Limb (tissue), 2 donors: Measurements from ENCODE around the gene PRKCE.
A peak's percentile ranks its signal among the peaks of the same experiment; 100 is the strongest.

ENCODE experiments used
- DNase-seq, 2 donors: peaks; one replicate each; pipeline ENCODE4 v3.0.0-alpha.2; 2016; ENCODE audit errors: extremely low spot score in 2 of 2

PRKCE gene

GRCh38 chr2:46163804-46164528 lies 512.5 kb downstream of the PRKCE start:
- no peak for DNase-seq

DNA sequence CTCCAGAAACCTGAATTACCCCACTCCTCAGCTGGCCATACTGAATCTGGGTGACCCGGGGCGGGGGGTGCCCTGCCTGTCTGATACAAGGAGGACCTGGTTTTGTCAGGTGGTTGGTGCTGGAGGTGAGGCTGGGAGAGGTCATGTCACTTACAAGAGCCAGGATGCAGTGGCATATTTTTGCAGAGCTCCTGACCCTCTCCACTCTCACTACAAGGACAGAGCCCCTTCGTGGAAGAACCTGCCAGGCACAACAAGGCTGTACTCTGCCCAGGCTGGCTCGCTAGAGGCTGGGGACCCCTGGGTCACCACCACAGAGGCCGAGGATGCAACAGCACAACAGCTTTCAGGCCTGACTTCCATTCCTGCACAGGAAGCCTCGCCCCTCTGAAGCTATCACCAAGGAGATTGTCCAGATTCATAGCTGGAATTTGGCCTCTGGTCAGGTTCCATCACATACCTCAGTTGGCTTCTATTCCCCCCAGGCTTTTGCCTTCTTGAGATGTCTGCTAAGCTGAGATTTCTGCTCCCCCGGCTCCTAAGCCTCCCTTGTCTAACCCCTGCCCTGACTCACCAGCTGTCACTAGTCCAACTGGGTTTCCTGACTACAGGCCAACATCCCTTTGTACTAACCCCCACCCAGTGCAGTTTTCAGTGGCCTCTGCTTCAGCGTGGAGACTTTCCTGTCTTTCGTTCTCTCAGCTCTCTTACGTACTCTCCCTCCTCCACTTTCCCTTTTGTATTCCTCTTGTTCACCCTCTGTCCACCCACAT lies 513.2 kb downstream of the PRKCE start:
- DNase-seq, result peak in 1 of 2 donors; percentile 46

GRCh38 chr2:46165916-46166315 lies 514.4 kb downstream of the PRKCE start:
- no peak for DNase-seq

- DNase-seq, result no peak
These were observed 515.9 kb downstream of the PRKCE start for GRCh38 chr2:46167406-46167805.

DNA sequence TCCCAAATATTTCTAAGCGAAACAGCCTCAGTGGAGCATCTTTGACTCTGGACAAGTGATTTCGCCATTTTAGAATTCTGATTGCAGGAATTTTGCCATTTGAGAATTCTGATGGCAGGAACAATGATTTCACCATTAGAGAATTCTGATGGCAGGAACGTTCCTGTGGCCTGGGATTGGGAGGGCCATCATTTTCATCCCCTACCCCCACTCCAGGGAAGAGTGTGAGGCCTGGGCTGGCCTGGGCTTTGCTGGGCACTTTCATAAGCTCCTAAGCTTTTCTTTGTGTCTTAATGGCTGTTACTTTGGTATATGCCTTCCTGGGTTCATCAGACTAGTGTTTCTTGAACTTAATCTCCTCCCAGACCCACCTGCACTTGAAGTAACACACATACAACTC lies 516.4 kb downstream of the PRKCE start:
- DNase-seq, result no peak

GRCh38 chr2:46169467-46169866 lies 518.0 kb downstream of the PRKCE start:
- no peak for DNase-seq

GRCh38 chr2:46170026-46170425 lies 518.6 kb downstream of the PRKCE start:
- DNase-seq, result no peak

GRCh38 chr2:46170611-46171350 lies 519.3 kb downstream of the PRKCE start:
- DNase-seq, result no peak

GRCh38 chr2:46171411-46171953 lies 520.0 kb downstream of the PRKCE start:
- DNase-seq, result no peak

GRCh38 chr2:46171996-46172546 lies 520.6 kb downstream of the PRKCE start:
- DNase-seq, result no peak

DNA sequence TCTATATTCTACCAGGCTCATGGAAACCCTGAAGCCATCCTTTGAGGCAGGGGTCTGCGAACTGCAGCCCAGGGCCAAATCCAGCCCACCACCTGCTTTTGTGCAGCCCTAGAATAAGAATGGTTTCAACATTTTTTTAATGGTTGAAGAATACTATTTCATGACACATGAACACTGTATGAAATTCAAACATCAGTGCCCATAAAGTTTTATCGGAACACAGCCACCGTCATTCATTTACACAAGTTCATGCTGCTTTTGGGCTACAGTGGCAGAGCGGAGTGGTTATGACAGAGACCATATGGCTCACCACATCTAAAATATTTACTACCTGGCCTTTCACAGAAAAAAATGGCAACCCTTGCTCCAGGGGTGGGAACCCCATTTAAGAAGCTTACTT lies 521.6 kb downstream of the PRKCE start:
- no peak for DNase-seq

DNA sequence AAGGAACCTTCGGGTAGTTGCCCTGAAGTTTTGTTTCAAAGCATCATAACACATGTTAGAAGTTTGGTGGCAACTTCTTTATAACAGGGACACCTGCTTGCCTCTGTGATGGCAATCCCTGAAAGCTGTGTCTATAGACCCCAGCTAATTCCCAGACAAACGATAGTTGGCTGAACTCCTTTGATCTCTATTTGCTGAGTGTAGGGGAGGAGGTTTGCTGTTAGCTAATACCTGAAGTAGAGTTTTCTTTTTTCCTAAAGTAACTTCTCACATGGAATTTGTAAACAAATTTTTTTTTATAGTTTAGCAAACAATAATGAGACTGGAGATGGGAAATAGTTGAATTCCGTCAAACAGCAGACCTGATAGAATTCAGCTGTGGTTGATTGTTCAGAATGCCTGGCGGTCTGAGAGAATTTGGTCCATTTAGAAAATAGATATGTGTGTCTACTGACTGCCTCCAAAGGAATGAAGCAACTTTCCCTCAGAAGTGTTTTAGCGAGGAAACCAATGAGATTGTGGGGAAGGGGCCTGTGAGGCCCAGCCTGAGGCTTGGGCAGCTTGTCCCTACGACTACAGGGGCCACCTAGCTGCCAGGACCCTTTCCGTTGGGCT lies 522.3 kb downstream of the PRKCE start:
- no peak for DNase-seq

DNA sequence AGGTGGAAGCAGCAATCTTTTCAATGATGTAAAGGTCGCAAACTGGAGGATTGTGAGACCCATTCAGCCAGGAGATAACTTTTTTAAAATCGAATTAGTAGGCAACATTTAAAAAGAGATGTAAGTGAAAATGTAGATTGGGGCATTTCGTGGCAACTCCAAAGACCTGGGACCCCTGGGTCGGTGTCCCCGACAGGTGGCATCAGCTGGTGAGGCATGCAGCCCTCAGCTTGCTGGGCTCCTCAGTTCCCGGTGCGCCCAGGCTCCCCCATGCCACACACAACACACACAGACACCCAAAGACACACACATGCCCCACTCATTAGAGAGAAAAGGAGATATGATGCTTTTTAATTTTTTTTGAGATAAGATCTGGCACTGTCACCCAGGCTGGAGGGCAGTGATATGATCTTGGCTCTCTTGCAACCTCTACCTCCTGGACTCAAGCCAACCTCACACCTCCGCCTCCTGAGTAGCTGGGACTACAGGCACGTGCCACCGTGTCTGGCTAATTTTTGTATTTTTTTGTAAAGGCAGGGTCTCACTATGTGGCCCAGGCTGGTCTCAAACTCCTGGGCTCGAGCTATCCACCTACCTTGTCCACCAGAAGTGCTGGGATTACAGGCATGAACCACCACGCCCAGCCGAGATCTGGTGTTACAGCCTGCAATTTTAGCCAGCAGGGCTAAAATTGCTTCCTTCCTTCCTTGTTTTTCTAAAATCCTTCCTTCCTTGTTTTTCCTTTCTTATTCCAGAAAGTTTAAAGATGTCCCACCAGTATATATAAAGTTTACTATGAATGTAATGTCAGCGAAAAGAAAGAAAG lies 523.1 kb downstream of the PRKCE start:
- DNase-seq, result no peak

GRCh38 chr2:46175419-46175818 lies 523.9 kb downstream of the PRKCE start:
- no peak for DNase-seq

GRCh38 chr2:46177461-46178089 lies 526.1 kb downstream of the PRKCE start:
- no peak for DNase-seq

GRCh38 chr2:46179037-46179621 lies 527.7 kb downstream of the PRKCE start:
- peak in 1 of 2 donors; percentile 53 for DNase-seq

GRCh38 chr2:46180189-46180588 lies 528.7 kb downstream of the PRKCE start:
- no peak for DNase-seq

- no peak for DNase-seq
These were observed 529.8 kb downstream of the PRKCE start for GRCh38 chr2:46181306-46181705.

- DNase-seq, result no peak
These were observed 530.5 kb downstream of the PRKCE start for GRCh38 chr2:46181789-46182530.
